HG02759 (cell line): ENCODE measurements around the gene RHAG.

Source experiments
- ATAC-seq: cut with Tn5 transposase; IDR thresholded peaks from one replicate; pipeline ENCODE4 v1.9.1; 2021; ENCODE audit warnings: mild to moderate bottlenecking, moderate library complexity; ENCODE audit not compliant: unreplicated experiment

Gene RHAG

DNA sequence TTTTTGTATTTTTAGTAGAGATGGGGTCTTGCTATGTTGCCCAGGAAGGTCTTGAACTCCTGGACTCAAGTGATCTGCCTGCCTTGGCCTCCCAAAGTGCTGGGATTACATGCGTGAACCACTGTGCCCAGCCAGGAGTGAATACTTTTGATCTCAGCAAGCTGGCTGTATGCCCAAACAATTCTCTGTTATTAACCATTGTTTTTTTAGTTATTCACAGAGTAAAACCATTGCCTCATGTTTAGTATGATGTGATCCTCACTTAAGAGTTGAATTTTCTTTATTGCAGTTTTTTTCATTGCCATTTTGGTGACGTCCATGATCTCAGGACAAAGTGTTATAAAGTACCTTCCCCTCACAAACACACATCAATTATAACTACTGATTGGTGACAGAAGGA is 71.4 kb downstream of the RHAG start:
- no peak for ATAC-seq

DNA sequence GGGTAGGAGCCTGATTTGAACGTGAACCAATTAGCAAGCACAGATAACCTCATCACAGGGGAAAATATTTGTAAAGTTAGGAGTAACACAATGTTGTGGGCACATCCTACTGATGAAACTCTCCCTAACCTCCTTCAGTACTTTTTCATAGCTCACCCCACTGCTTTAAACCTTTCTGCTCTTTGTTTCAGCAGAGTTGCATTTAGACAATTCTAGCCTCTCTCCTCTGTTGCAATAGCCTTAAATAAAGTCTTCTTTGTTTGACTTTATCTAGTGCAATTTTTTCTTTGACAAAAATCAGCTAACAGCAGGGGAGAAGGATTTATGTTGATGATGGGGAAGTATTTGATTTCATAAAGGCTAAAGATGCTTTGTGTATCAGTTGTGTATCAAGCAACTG is 72.1 kb downstream of the RHAG start:
- ATAC-seq, result no peak

DNA sequence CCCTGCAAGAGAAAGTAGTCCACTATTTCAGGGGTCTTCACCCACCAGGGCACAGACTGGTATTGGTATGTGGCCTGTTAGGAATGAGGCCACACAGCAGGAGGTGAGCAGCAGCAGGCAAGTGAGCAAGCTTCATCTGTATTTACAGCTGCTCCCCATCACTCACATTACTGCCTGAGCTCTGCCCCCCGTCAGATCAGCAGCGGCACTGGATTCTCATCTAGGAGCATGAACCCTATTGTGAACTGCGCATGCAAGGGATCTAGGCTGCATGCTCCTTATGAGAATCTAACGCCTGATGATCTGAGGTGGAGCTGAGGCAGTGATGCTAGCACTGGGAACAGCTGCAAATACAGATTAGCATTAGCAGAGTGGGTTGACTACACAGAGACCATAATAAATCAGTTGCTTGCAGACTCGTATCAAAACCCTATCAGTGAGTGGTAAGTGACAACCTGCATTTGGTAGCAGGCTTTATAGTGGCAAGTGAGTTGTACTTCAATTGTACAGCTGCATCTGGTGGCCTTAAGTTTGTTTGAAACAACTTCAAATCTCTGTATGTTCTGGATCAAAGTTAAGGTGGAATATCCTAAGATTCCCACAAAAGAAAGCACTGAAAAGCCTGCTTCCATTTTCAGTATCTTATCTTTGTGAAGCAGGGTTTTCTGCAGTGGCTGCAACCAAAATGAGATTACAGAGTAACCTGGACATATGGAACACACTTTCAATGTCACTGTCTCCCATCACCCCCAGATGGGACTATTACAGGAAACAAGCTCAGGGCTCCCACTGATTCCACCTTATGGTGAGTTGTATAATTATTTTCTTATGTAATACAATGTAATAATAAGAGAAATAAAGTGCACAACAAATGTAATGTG is 73.4 kb downstream of the RHAG start:
- no peak for ATAC-seq

DNA sequence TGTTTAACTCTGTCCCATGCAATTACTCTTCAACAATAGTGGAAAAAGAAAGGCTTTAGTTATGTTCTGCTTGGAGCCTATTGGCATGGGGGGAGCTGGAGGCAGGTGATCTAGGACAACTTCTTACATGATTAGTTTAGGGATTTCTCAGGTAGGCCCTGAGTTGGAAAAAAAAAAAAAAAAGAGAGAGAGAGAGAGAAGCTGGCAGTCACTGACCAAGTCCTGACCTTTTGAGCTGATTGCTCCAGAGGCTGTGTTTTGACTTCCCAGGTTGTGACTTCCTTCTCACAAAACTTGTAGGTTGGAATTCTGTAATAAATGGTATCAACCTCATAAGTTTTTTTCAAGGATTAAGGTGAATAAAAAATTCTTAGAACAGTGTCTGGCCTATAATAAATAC is 78.4 kb downstream of the RHAG start:
- no peak for ATAC-seq

DNA sequence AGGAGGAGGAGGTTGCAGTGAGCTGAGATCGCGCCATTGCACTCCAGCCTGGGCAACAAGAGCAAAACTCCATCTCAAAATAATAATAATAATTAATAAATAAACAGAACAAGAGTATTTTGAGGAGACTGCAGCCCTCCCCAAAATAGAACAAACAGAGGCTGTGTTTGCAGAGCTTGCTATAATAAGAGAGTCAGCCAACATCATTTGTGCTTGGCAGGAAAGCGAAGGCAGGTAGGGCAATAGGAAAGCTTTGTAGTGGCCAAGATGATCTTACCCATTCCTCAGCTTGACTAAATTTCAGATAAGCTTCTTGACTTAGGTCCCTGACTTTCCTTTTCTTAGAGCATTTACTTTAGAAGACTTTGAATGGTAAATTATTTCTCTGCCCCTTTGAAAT is 79.5 kb downstream of the RHAG start:
- no peak for ATAC-seq

DNA sequence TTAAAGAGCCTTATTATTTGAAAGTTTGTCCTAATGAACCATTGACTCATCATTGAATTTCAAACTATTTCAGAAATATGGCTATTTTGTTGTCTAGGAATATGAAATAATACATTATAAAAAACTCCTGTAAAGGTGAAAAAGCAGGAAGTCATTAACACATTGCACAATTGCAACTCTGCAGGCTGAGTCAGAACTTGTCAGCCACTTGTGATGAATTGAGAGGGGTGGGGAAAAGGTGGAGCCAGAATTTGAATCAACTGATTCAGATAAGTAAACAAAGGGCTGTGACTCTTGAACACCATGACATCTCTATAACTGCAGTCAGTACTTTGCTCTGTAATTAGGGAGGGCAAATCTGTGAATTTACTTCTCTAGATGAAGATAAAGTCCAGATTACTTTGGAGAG is 80.2 kb downstream of the RHAG start:
- ATAC-seq, result no peak

DNA sequence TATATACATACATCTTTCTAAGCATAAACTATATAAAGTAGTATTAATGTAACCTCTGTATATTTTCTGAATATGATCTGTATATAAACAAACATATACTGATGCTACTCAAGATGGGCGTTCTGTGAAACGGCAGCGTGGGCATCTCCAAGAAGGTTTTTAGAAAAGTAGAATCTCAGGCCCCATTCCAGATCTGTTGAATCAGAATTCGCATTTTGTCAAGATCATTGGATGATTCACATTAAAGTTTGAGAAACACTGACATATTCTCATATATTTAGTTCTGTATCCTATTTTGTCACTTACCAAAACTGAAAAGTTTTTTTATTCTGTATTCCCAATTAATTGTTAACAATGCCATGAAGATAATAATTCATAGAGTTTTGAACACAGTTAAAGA is 80.7 kb downstream of the RHAG start:
- ATAC-seq, result no peak
